Nephron progenitor cell (in vitro differentiated cells): ENCODE measurements around the gene VIPR2.

Experiments
- DNase-seq: peaks from one replicate; pipeline ENCODE4 v3.0.0; 2021
- H3K27ac Mint-ChIP-seq: 2 replicates; pipeline ENCODE4 v1.8.0; 2021; ENCODE audit warnings: mild to moderate bottlenecking, moderate library complexity, mixed read lengths
- H3K27me3 Mint-ChIP-seq: 2 replicates; pipeline ENCODE4 v1.8.0; 2021; ENCODE audit warnings: mild to moderate bottlenecking, low read depth, mixed read lengths; ENCODE audit not compliant: poor library complexity
- H3K36me3 Mint-ChIP-seq: 2 replicates; pipeline ENCODE4 v1.8.0; 2021; ENCODE audit warnings: low read depth, mixed read lengths
- H3K4me1 Mint-ChIP-seq: 2 replicates; pipeline ENCODE4 v1.8.0; 2021; ENCODE audit warnings: mixed read lengths
- H3K4me3 Mint-ChIP-seq: 2 replicates; pipeline ENCODE4 v1.8.0; 2021; ENCODE audit warnings: mild to moderate bottlenecking, moderate library complexity, mixed read lengths
- H3K9me3 Mint-ChIP-seq: 2 replicates; pipeline ENCODE4 v1.8.0; 2021; ENCODE audit warnings: mild to moderate bottlenecking, moderate library complexity, mixed read lengths
- TF ChIP-seq, protein P1 (sequence below): fragments of 200-600 bp; sonication (generic); IDR thresholded peaks from 2 replicates; pipeline ENCODE4 v1.5.0; 2021; ENCODE audit warnings: antibody characterized with exemption

The VIPR2 gene

DNA sequence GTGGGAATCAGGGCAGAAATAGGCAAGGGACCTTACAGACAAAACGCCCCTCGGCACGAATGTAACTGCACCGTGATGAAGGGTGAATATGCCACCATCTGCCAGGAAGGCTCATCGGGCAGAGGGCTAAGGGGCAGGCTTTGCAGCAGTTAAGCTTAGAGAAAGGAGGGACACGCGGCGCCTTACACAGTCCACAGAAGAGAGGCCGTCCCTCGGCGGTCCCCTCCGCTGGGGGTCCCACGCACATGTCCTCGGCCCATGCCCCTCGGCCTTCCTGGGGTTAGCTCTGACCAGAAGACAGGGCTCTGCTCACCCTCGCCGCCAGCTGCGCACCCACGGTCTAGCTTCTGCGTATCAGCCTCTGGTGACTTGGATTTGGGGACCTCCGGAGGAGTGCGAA, 147.2 kb downstream of the VIPR2 start:
- Mint-ChIP-seq H3K36me3 (no peaks in the 10 kb centered on the region), H3K4me1 (no peaks in the 10 kb centered on the region), H3K4me3 (peak overlapping the region; percentile 15), H3K27ac (no peak overlapping the region), H3K27me3 (peaks cover 34% of the 10 kb centered on the region), H3K9me3 (peaks cover 56% of the 10 kb centered on the region)
- DNase-seq: no peak
- TF ChIP-seq, protein P1, sequence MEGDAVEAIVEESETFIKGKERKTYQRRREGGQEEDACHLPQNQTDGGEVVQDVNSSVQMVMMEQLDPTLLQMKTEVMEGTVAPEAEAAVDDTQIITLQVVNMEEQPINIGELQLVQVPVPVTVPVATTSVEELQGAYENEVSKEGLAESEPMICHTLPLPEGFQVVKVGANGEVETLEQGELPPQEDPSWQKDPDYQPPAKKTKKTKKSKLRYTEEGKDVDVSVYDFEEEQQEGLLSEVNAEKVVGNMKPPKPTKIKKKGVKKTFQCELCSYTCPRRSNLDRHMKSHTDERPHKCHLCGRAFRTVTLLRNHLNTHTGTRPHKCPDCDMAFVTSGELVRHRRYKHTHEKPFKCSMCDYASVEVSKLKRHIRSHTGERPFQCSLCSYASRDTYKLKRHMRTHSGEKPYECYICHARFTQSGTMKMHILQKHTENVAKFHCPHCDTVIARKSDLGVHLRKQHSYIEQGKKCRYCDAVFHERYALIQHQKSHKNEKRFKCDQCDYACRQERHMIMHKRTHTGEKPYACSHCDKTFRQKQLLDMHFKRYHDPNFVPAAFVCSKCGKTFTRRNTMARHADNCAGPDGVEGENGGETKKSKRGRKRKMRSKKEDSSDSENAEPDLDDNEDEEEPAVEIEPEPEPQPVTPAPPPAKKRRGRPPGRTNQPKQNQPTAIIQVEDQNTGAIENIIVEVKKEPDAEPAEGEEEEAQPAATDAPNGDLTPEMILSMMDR: no peak

DNA sequence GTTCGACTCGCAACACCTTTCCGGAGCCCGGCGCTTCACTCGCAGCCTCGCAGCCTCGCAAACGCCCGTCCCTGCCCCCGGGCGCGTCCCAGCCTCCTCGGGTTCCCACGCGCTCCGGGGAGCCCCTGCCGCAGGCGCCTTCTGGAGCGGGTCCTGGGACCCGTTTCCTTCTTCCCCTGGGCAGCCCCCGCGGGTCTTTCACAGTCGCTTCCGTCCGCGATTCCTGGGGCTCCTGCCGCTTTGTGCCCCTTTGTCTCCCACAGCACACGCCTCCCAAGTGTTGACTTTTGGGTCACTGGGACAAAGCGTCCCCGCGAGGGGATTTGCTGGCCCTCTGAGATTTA, 147.6 kb downstream of the VIPR2 start:
- no peak for DNase-seq
- TF ChIP-seq, protein P1: no peak
- Mint-ChIP-seq H3K27me3 (peaks cover 34% of the 10 kb centered on the region), H3K4me1 (no peaks in the 10 kb centered on the region), H3K27ac (no peak overlapping the region), H3K36me3 (no peaks in the 10 kb centered on the region), H3K9me3 (peaks cover 56% of the 10 kb centered on the region), H3K4me3 (peak overlapping the region; percentile 15)

DNA sequence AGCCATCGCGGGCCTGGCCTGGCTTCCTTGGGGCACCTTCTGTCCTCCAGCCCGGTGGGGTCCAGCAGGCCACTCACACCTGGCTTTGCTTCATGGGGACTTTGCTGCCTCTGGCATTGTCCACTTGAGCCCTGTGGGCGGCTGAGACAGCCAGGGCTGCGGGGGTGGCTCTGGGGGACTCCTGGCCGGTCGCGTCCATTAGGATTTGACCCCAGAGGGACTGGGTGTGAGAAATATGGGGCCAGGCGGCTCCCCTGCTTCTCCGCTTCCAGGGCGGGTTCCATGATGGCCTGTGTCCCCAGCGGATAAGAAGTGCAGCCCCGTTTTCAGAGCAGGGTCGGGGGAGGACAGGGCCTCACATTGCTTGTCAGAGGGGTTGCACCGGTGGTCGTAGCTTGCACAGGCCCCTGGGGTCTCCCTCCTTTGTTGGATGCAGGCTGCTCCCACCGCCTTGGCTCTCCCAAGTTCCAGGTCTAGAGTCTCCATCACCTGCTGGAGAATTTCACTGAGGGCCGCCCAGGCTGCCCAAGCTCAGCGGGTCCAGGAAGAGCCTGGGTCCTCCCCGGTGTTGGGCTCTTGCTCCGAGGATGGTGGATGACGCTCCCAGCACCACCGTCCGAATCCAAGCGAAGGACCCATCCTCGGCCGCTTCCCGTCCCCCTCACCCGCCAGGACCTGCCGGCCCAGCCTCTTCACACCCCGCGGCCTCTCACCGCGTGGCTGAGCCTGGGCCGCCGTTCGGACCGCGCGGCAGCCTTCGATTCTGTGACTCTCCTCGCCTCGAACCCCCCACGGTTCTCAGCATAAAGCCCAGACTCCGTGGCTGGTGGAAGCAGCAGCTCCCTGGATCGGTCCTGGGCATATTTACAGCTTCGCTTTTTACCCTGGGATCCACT, 148.2 kb downstream of the VIPR2 start:
- no peak overlapping the region for H3K27ac Mint-ChIP-seq
- DNase-seq: no peak
- peaks cover 54% of the 10 kb centered on the region for H3K9me3 Mint-ChIP-seq
- H3K36me3 Mint-ChIP-seq: no peaks in the 10 kb centered on the region
- TF ChIP-seq, protein P1: no peak
- no peak overlapping the region for H3K4me3 Mint-ChIP-seq
- H3K4me1 Mint-ChIP-seq: no peaks in the 10 kb centered on the region
- H3K27me3 Mint-ChIP-seq: peaks cover 29% of the 10 kb centered on the region

DNA sequence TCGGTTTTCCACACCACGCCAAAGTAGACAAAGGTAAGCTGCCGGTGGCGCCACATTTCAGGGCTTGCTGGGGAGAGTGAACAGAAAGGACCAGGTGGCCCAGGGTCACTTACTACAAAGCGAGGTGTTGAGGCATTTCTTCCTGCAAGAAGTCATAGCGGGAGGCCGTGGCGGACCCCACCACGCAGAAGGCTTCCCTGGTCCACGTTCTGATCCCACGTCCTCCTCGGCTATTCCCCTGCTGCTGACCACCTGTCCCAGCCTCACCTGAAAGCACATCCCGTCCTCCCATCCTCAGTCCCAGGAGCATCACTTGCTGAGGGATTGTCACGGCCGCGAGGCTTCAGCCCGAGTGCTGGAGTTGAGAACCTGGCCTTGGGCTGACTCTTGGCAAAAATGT, 149.2 kb downstream of the VIPR2 start:
- H3K4me1 Mint-ChIP-seq: no peaks in the 10 kb centered on the region
- TF ChIP-seq, protein P1: no peak
- no peak overlapping the region for H3K4me3 Mint-ChIP-seq
- no peaks in the 10 kb centered on the region for H3K36me3 Mint-ChIP-seq
- peaks cover 21% of the 10 kb centered on the region for H3K27me3 Mint-ChIP-seq
- DNase-seq: no peak
- no peak overlapping the region for H3K27ac Mint-ChIP-seq
- H3K9me3 Mint-ChIP-seq: peaks cover 45% of the 10 kb centered on the region

DNA sequence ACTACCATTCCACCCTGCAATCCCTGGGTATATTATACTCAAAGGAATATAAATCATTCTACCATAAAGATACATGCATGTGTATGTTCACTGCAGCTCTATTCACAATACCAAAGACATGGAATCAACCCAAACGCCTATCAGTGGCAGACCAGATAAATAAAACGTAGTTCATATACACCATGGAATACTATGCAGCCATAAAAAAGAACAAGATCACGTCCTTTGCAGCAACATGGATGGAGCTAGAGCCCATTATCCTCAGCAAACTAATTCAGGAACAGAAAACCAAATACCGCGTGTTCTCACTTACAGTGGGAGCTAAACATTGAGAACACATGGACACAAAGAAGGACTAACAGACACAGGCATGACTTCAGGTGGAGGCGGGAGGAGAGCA, 150.0 kb downstream of the VIPR2 start:
- Mint-ChIP-seq H3K27me3 (peaks cover 16% of the 10 kb centered on the region), H3K4me3 (no peak overlapping the region), H3K36me3 (no peaks in the 10 kb centered on the region), H3K27ac (no peak overlapping the region), H3K9me3 (peaks cover 41% of the 10 kb centered on the region), H3K4me1 (no peaks in the 10 kb centered on the region)
- TF ChIP-seq, protein P1: no peak
- DNase-seq: no peak

DNA sequence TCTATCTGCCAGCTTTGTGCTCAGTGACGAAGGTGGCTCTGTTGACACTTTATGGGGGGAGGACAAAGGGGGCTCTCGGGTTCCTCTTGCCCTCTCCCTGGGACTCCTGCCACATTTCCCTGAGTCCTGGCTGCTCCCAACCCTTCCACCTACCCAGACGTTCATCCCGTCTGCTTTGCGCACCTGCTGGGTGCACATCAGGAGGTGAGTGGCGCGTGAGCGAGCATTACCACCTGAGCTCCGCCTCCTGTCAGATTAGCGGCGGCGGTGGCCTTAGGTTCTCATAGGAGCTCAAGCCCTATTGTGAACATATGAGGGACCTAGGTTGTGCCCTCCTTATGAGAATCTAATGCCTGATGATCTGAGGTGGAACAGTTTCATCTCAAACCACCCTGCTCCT, 151.1 kb downstream of the VIPR2 start:
- H3K4me1 Mint-ChIP-seq: no peaks in the 10 kb centered on the region
- H3K9me3 Mint-ChIP-seq: peaks cover 33% of the 10 kb centered on the region
- no peak for DNase-seq
- no peak overlapping the region for H3K27ac Mint-ChIP-seq
- no peaks in the 10 kb centered on the region for H3K36me3 Mint-ChIP-seq
- H3K27me3 Mint-ChIP-seq: peaks cover 7% of the 10 kb centered on the region
- no peak overlapping the region for H3K4me3 Mint-ChIP-seq
- TF ChIP-seq, protein P1: no peak
